ENCODE data around the gene TPRG1.

The TPRG1 gene

DNA sequence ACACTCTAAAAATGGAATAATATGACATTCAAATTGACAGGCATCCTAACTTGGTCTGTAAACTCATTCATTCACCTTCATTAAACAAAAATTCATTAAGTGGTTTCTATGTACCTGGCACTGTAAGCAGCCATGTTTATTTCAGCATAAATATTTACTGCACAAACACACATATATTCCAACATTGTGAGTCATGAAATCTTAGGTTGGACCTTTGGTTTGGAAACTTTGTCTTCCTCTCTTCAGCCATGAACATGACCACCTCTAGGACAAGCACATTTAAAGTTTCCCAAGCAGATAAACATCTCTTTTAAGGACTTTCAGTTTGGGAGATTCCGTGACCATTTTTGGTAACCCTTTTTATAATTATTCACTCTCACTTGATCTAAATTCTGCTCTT, 131.8 kb downstream of the TPRG1 start:
- ChIA-PET POLR2A (no interaction called here), CTCF (interaction anchor here (1.2 to 2.3 kb wide), 2 partner anchors 17 to 23 kb away, joined by 3 to 8 read pairs; no protein-coding TSS in a partner anchor)
- no peak for DNase-seq (ENCODE audit: extremely low spot score)
- TF ChIP-seq, protein P1, sequence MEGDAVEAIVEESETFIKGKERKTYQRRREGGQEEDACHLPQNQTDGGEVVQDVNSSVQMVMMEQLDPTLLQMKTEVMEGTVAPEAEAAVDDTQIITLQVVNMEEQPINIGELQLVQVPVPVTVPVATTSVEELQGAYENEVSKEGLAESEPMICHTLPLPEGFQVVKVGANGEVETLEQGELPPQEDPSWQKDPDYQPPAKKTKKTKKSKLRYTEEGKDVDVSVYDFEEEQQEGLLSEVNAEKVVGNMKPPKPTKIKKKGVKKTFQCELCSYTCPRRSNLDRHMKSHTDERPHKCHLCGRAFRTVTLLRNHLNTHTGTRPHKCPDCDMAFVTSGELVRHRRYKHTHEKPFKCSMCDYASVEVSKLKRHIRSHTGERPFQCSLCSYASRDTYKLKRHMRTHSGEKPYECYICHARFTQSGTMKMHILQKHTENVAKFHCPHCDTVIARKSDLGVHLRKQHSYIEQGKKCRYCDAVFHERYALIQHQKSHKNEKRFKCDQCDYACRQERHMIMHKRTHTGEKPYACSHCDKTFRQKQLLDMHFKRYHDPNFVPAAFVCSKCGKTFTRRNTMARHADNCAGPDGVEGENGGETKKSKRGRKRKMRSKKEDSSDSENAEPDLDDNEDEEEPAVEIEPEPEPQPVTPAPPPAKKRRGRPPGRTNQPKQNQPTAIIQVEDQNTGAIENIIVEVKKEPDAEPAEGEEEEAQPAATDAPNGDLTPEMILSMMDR (IDR thresholded peaks at IDR 0.05; ENCODE audit: control extremely low read depth, extremely low read depth, low read depth, missing control alignments) = no peak

DNA sequence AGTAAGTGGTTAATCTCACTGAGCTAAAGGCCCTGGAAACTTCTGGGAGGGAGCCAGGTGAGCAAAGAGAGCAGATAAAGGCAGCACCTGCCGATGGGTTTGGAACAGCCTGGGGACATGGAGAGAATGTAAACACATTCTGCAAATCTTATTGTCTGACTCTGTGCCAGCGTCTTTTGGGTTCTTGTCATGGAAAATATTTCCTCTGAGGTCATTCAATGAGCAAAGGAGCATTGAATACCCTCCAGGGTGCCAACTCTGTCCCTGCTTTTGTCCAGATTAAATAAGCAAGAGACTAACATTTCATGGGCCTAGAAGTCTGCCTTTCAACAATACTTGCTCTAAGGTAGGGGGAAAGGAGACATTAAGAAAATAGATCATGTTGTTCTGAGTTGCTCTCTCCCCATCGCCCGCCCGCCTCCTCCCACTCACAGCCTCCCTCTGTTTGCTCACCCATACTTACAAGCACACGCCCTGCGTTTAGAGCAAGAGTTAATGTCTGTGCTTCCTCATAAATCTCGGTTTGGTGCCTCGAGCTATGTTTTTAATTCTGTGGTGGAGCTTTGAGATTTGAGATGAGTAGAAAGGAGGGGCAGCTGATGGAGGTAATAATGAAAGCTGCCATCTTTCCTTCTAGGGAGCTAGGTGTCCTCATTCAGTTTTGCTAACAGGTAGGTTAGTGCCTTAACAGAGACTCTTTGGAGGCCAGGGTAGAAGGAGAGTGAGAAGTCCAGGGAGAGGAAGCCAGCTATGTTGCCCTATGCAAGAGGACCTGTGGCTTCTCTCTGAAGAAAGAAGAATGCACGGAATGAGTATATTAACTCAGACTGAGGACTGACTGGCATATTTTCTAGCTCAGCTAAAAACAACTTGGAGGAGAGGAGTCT, 132.9 kb downstream of the TPRG1 start:
- TF ChIP-seq, protein P1 (IDR thresholded peaks at IDR 0.05; ENCODE audit: control extremely low read depth, extremely low read depth, low read depth, missing control alignments) = no peak
- CTCF ChIA-PET = interaction anchor here (0.7 to 2.2 kb wide), 3 partner anchors 12 to 34 kb away, joined by 4 to 6 read pairs (median 4); no protein-coding TSS in a partner anchor
- DNase-seq (ENCODE audit: extremely low spot score) = no peak
- POLR2A ChIA-PET = no interaction called here

DNA sequence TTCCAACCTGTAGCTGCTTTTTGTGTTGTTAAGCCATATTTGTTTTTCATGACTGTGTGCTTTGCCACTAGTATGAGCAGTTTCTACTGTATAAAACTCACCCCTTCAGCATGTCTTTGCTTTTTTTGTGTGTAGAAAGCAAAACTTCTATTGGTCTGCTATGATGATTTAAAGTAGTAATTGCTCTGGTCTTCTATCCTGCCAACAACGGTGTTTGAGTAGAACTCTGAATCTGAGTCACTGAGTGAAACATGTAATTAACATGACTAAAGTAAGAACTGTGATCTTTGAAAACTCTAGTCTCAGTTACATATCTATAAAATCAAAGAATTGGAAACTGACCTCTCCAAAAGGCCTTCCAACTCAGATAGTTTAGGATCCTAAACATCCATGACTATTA, 133.6 kb downstream of the TPRG1 start:
- TF ChIP-seq, protein P1 (IDR thresholded peaks at IDR 0.05; ENCODE audit: control extremely low read depth, extremely low read depth, low read depth, missing control alignments) = no peak
- DNase-seq (ENCODE audit: extremely low spot score) = peak; percentile 24
- ChIA-PET POLR2A (no interaction called here), CTCF (interaction anchor here (0.7 to 2.2 kb wide), 3 partner anchors 11 to 35 kb away, joined by 4 to 6 read pairs (median 4); no protein-coding TSS in a partner anchor)

DNA sequence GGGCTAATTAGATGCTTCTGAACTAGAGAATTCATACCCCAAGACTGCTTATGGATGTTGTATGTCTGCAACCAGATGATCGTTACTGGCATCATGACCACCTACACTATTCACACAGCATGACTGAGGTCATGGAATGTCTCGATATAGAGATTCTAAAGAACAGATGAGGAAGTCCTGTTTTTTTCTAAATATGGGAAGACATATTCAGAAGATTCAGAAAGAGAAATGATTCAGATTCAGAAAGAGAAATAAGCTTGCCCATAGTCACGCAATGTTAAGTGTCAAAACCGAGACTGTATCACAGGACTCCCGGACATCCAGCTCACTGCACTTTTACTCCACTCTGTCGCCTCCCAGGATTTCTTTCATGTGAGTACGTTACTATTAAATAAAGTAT, 136.2 kb downstream of the TPRG1 start:
- CTCF ChIA-PET = interaction anchor here (1.4 to 4.6 kb wide), 11 partner anchors 8 to 1568 kb away, joined by 3 to 23 read pairs (median 5); no protein-coding TSS in a partner anchor
- no peak for DNase-seq (ENCODE audit: extremely low spot score)
- TF ChIP-seq, protein P1 (IDR thresholded peaks at IDR 0.05; ENCODE audit: control extremely low read depth, extremely low read depth, low read depth, missing control alignments) = no peak
- POLR2A ChIA-PET = interaction anchor here (0.8 to 1.2 kb wide), 2 partner anchors 20 to 259 kb away, joined by 3 to 4 read pairs; no protein-coding TSS in a partner anchor

DNA sequence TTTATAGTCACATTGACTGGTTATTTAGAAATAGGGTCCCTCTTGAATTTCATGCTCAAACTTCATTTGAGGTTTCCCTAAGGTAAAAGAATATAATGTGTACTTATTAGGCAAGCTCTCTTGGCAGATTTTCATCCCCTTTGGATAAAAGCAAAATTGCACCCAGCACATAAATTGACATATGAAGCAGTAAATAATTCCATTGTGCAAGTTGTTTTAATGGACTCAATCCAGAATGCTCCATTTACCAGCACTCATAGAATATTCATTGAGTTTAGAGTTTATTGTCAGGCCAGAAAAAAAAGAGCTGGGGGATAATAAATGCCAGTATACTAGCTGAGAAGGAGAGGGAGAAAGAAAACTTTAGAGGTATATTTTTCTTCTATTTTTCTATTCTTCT, 136.8 kb downstream of the TPRG1 start:
- ChIA-PET CTCF (interaction anchor here (1.1 to 4.6 kb wide), 12 partner anchors 8 to 1568 kb away, joined by 3 to 23 read pairs (median 5); no protein-coding TSS in a partner anchor), POLR2A (interaction anchor here (0.8 kb wide), 1 partner anchor 20 kb away, joined by 4 read pairs; no protein-coding TSS in a partner anchor)
- TF ChIP-seq, protein P1 (IDR thresholded peaks at IDR 0.05; ENCODE audit: control extremely low read depth, extremely low read depth, low read depth, missing control alignments) = no peak
- DNase-seq (ENCODE audit: extremely low spot score) = no peak

DNA sequence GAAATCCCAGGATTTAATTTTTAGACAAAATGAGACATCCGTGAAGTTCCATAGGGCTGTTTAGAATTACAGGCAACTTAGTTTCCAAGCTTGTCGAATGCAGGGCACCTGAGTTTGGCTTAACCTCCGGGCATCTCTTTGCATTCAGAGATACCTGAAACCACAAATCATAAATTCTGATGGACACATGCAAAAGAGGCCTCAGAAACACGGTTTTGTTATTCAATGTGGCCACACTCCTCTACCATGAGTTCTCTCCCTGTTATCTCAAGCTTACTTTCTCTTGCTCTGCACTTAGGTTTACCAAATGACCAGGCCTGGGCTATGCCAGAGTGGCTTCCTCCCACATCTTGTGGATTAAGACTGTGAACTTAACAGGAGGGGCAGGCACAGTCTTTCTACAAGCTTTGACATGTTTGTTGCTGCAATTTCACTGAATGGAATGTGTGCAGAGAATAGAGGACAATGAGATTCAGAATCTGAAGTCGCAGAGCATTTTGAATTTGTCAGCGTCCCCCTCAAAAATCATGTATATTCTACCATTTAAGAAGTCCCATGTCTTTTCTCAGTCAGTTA, 137.7 kb downstream of the TPRG1 start:
- no peak for DNase-seq (ENCODE audit: extremely low spot score)
- CTCF ChIA-PET = interaction anchor here (0.7 to 4.6 kb wide), 10 partner anchors 7 to 639 kb away, joined by 3 to 23 read pairs (median 4); no protein-coding TSS in a partner anchor

More for the DNA sequence above, 137.7 kb downstream of the TPRG1 start:
- TF ChIP-seq, protein P1 (IDR thresholded peaks at IDR 0.05; ENCODE audit: control extremely low read depth, extremely low read depth, low read depth, missing control alignments) = no peak
- POLR2A ChIA-PET = no interaction called here
